GM19193 (cell line): ENCODE data around the gene AGPS.
A peak's percentile ranks its signal among the peaks of the same experiment; 100 is the strongest.

ENCODE experiments used
- POLR2A ChIP-seq: IDR thresholded peaks from 4 replicates; pipeline ENCODE4 v1.6.1; 2011; ENCODE audit not compliant: insufficient read depth, insufficient read length; ENCODE audit errors: extremely low read depth

The AGPS gene

GRCh38 chr2:177549171-177549570, 156.6 kb downstream of the AGPS start:
- TF ChIP-seq POLR2A: no peak

GRCh38 chr2:177550264-177551200, 158.0 kb downstream of the AGPS start:
- TF ChIP-seq POLR2A: no peak

- TF ChIP-seq POLR2A: no peak
Measured at GRCh38 chr2:177551989-177552421, 159.4 kb downstream of the AGPS start.

DNA sequence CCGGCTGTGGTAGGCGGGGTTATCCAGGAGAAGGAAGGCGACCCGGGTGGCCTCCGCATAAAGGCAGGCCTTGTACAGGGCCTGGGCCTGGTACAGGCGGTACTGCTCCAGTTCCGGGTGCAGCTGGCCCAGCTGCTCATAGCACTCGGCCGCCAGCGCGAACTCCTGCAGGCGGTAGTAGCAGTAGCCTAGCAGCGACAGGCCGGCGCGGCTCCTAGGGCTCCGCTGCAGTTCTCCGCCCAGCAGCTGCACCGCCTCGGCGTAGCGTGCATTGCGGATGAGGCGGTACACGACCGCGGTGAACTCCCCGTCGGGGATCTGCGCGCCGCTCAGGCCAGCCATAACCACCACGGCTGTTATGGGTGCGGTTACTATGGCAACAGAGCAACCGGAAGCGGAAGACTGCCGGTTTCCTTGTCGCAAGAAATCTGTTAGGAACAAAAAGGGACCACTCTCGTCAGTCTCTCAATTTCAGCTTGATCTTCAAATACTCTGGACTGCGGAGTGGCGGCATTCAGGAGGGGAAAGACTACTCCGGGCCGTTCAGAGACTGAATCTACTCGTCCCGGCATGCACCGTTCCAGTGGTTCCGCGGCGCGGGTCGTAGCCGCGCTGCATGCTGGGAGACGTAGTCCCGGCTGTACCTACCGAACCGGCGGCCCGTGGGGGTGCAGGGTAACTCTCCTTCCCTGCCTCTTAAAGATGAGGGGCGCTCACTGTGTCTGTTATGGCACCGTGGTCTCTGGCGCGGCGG, 160.0 kb downstream of the AGPS start:
- TF ChIP-seq POLR2A: peak; percentile 30

DNA sequence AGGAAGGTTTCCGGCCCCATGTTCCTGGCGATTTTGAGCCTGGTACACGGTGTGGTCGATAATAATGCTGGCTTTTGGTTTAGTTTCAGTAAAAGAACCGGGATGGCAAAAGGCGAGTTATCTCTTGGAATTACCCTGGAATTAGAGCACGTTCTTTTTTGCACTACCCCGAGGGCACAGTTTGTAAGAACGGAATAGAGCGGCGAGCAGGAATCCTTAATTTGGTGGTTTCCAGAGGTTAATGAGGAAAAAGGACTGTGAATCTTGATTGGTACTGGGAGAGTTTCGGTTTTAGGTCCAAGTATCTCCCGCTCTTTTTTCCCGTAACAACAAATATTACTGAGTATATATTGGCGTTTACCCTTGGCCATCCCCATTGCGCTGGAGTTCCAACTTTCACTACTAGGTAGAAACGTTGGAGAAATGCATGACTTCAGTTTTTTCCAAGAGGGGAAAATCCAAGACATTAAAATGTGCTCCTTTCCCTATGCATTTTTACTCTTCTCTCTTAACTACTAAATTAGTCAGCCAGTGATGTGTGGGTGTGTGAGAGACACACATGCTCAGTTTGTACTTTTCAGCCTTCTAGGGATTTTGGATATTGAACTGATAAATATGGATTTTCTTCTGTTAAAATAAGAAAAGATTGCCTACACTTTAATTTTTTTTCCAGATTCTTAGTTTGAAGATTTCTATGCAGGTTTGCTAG, 160.8 kb downstream of the AGPS start:
- TF ChIP-seq POLR2A: no peak

- TF ChIP-seq POLR2A: no peak
Measured at GRCh38 chr2:177554365-177554764, 161.8 kb downstream of the AGPS start.

DNA sequence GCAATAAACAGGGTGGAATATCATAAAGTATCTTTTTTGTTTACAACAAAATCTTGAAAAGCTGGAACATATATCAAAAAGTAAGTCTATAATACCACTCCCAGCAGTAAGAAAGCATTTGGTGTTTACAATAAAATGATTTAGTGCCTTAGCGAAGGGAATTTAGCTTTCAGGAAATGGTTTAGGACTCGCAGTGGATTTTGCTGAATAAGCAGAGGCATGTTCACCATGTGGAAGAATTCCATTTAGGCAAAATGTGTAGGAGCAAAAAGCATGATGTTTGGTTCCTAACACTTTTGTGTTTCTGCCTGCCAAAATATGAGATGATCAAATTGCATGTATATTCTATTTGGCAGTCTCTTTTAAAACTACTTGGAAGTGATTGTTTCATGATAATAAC, 163.6 kb downstream of the AGPS start:
- no peak for TF ChIP-seq POLR2A

- no peak for TF ChIP-seq POLR2A
Measured at GRCh38 chr2:177557794-177558193, 165.2 kb downstream of the AGPS start.

GRCh38 chr2:177559638-177560037, 167.1 kb downstream of the AGPS start:
- no peak for TF ChIP-seq POLR2A

- TF ChIP-seq POLR2A: no peak
Measured at GRCh38 chr2:177568390-177568789, 175.8 kb downstream of the AGPS start.

- TF ChIP-seq POLR2A: no peak
Measured at GRCh38 chr2:177568893-177569292, 176.3 kb downstream of the AGPS start.

- no peak for TF ChIP-seq POLR2A
Measured at GRCh38 chr2:177572236-177572671, 179.7 kb downstream of the AGPS start.

DNA sequence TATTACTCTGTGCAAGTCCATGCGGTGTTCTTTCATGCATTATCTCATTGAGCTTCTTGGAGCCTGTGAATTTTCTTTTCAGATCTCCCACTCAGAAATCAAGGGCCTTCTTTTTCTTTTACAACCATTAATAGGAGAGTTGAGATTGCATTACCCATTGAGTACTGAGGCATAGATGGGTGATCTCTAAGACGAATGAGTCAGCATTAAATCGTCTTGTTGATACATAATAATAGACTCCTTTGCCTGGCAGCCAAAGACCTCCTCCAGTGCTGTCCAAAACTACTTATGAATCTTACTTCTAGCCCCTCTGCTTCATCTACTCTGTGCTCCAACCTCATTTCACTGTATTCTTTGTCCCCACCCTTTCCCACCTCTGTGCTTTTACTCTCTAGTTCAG, 180.5 kb downstream of the AGPS start:
- TF ChIP-seq POLR2A: no peak

GRCh38 chr2:177574356-177574755, 181.8 kb downstream of the AGPS start:
- TF ChIP-seq POLR2A: no peak

DNA sequence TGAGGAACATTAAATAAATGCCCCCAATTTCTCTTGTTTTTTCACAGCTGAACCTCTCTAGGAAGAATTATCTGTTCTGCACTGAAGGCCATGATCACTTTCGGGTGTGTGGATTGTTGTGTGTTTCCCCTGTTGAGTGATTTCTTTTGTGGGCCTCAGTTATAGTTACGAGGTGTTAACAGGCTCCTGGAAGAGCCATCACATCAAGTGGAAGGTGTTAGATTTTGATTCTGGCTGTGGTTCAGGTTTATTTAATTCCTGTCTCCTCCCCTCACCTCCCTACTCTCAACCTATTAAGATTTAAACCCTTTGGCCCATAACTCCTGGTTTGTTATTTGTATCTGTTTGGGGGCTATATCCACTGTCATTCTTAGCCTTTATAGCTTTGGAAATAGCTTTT, 182.8 kb downstream of the AGPS start:
- TF ChIP-seq POLR2A: no peak
